HS-5 (cell line): ENCODE results near the gene FIG4.
"Not testable (repeated sequence)": the region's sequence is repeated elsewhere in the genome, so short reads cannot be mapped to it uniquely, and the experiment has no call there.

Experiments used
- DNase-seq: peaks from one replicate; pipeline ENCODE4 v3.0.0-alpha.2; 2012; ENCODE audit warnings: low read depth

The FIG4 gene

GRCh38 chr6:109854541-109855308 is 163.6 kb downstream of the FIG4 start:
- no peak for DNase-seq

GRCh38 chr6:109855476-109856040 is 164.5 kb downstream of the FIG4 start:
- not testable (repeated sequence) for DNase-seq

- no peak for DNase-seq
Observed at GRCh38 chr6:109861946-109862345, 170.8 kb downstream of the FIG4 start.

GRCh38 chr6:109864050-109864449 is 173.0 kb downstream of the FIG4 start:
- DNase-seq: no peak

GRCh38 chr6:109865968-109866367 is 174.9 kb downstream of the FIG4 start:
- DNase-seq: no peak

GRCh38 chr6:109867009-109867969 is 176.2 kb downstream of the FIG4 start:
- no peak for DNase-seq

- DNase-seq: no peak
Observed at GRCh38 chr6:109867970-109868358, 176.9 kb downstream of the FIG4 start.

GRCh38 chr6:109869398-109870088 is 178.4 kb downstream of the FIG4 start:
- not testable (repeated sequence) for DNase-seq

GRCh38 chr6:109870089-109870410 is 179.0 kb downstream of the FIG4 start:
- no peak for DNase-seq

GRCh38 chr6:109872549-109872948 is 181.5 kb downstream of the FIG4 start:
- DNase-seq: no peak

- DNase-seq: no peak
Observed at GRCh38 chr6:109872968-109873545, 182.0 kb downstream of the FIG4 start.

- no peak for DNase-seq
Observed at GRCh38 chr6:109874086-109874485, 183.0 kb downstream of the FIG4 start.

GRCh38 chr6:109874621-109875020 is 183.5 kb downstream of the FIG4 start:
- DNase-seq: no peak
